H9 (cell line): ENCODE results near the gene FREM2. TPM values are rescaled to one million over a fixed set of nuclear protein-coding genes. Genes with fewer than 3 reads are reported as not detected.

Experiments
- DNase-seq: peaks from one replicate; pipeline ENCODE4 v3.0.0-alpha.2; 2017
- H2AFZ ChIP-seq: one replicate; pipeline ENCODE4 v1.6.1; 2013; ENCODE audit warnings: mild to moderate bottlenecking, low read length, control low read depth, moderate library complexity
- H2AK5ac ChIP-seq: 2 replicates; pipeline ENCODE4 v1.6.1; 2013; ENCODE audit warnings: low read length, control low read depth, mixed read lengths; ENCODE audit not compliant: insufficient read length
- H2BK120ac ChIP-seq: one replicate; pipeline ENCODE4 v1.6.1; 2013; ENCODE audit warnings: low read depth, mild to moderate bottlenecking, low read length, control low read depth, inconsistent platforms; ENCODE audit not compliant: poor library complexity, severe bottlenecking
- H2BK12ac ChIP-seq: 2 replicates; pipeline ENCODE4 v1.6.1; 2013; ENCODE audit warnings: low read length, control low read depth, mixed read lengths, low read depth; ENCODE audit not compliant: insufficient read length
- H2BK15ac ChIP-seq: 2 replicates; pipeline ENCODE4 v1.6.1; 2013; ENCODE audit warnings: low read depth, low read length, control low read depth
- H2BK20ac ChIP-seq: one replicate; pipeline ENCODE4 v1.6.1; 2013; ENCODE audit warnings: low read depth, mild to moderate bottlenecking, low read length, control low read depth, inconsistent platforms; ENCODE audit not compliant: poor library complexity, severe bottlenecking
- H2BK5ac ChIP-seq: 2 replicates; pipeline ENCODE4 v1.6.1; 2013; ENCODE audit warnings: low read length, control low read depth, mixed read lengths; ENCODE audit not compliant: insufficient read length
- H3K14ac ChIP-seq: 2 replicates; pipeline ENCODE4 v1.6.1; 2013; ENCODE audit warnings: low read length, control low read depth; ENCODE audit not compliant: insufficient read depth
- H3K18ac ChIP-seq: 2 replicates; pipeline ENCODE4 v1.6.1; 2013; ENCODE audit warnings: low read depth, mild to moderate bottlenecking, mixed read lengths, low read length, control low read depth; ENCODE audit not compliant: insufficient read length
- H3K23ac ChIP-seq: 2 replicates; pipeline ENCODE4 v1.6.1; 2013; ENCODE audit warnings: low read length, control low read depth, mixed read lengths, low read depth; ENCODE audit not compliant: insufficient read length
- H3K23me2 ChIP-seq: 2 replicates; pipeline ENCODE4 v1.6.1; 2013; ENCODE audit warnings: low read depth, mild to moderate bottlenecking, mixed read lengths, low read length, control low read depth; ENCODE audit not compliant: insufficient read length, poor library complexity, severe bottlenecking
- H3K27ac ChIP-seq: 2 replicates; pipeline ENCODE4 v1.5.1; 2013; ENCODE audit warnings: low read length, control low read depth, mixed read lengths, low read depth; ENCODE audit not compliant: insufficient read length
- H3K27me3 ChIP-seq: 2 replicates; pipeline ENCODE4 v1.6.1; 2013; ENCODE audit warnings: low read length, control low read depth, inconsistent platforms; ENCODE audit not compliant: insufficient read depth
- H3K4ac ChIP-seq: 2 replicates; pipeline ENCODE4 v1.6.1; 2013; ENCODE audit warnings: low read depth, mild to moderate bottlenecking, control low read depth, inconsistent platforms, low read length, moderate library complexity
- H3K4me1 ChIP-seq: 2 replicates; pipeline ENCODE4 v1.6.1; 2013; ENCODE audit warnings: low read length, control low read depth, inconsistent platforms; ENCODE audit not compliant: insufficient read depth
- H3K4me2 ChIP-seq: 2 replicates; pipeline ENCODE4 v1.6.1; 2013; ENCODE audit warnings: low read length, control low read depth, mixed read lengths; ENCODE audit not compliant: insufficient read length, insufficient read depth
- H3K56ac ChIP-seq: 2 replicates; pipeline ENCODE4 v1.6.1; 2013; ENCODE audit warnings: low read depth, mild to moderate bottlenecking, mixed read lengths, low read length, control low read depth; ENCODE audit not compliant: insufficient read length
- H3K79me1 ChIP-seq: 2 replicates; pipeline ENCODE4 v1.6.1; 2013; ENCODE audit warnings: low read depth, mild to moderate bottlenecking, moderate library complexity, low read length, control low read depth, inconsistent platforms; ENCODE audit not compliant: insufficient read depth, poor library complexity, severe bottlenecking
- H3K79me2 ChIP-seq: 2 replicates; pipeline ENCODE4 v1.6.1; 2013; ENCODE audit warnings: low read length, control low read depth, inconsistent platforms; ENCODE audit not compliant: insufficient read depth
- H3K9ac ChIP-seq: 2 replicates; pipeline ENCODE4 v1.6.1; 2013; ENCODE audit warnings: low read length, control low read depth, mixed read lengths; ENCODE audit not compliant: insufficient read length; ENCODE audit errors: extremely low read depth
- H3K9me3 ChIP-seq: one replicate; pipeline ENCODE4 v1.6.1; 2013; ENCODE audit warnings: low read depth, low read length, inconsistent platforms; ENCODE audit not compliant: control insufficient read depth
- H3T11ph ChIP-seq: one replicate; pipeline ENCODE4 v1.6.1; 2013; ENCODE audit warnings: mild to moderate bottlenecking, low read length, control low read depth, inconsistent platforms
- H4K20me1 ChIP-seq: one replicate; pipeline ENCODE4 v1.6.1; 2013; ENCODE audit not compliant: control insufficient read depth, insufficient read length, insufficient read depth
- H4K5ac ChIP-seq: 2 replicates; pipeline ENCODE4 v1.6.1; 2013; ENCODE audit warnings: low read depth, mild to moderate bottlenecking, mixed read lengths, low read length, control low read depth; ENCODE audit not compliant: insufficient read length
- H4K8ac ChIP-seq: replicated peaks from 2 replicates; pipeline ENCODE4 v1.6.1; 2013; ENCODE audit warnings: low read length, control low read depth, mixed read lengths, low read depth; ENCODE audit not compliant: insufficient read length
- H4K91ac ChIP-seq: 2 replicates; pipeline ENCODE4 v1.6.1; 2013; ENCODE audit warnings: low read depth, mild to moderate bottlenecking, moderate library complexity, mixed read lengths, low read length, control low read depth; ENCODE audit not compliant: insufficient read length
- H3K27ac Mint-ChIP-seq, 3 experiments: 2 replicates in 2 of 3; 3 replicates in 1 of 3; pipeline ENCODE4 v1.8.0; 2020 to 2021; ENCODE audit warnings: mixed read lengths in 3 of 3, mild to moderate bottlenecking in 1 of 3, moderate library complexity in 1 of 3
- H3K27me3 Mint-ChIP-seq: 2 replicates; pipeline ENCODE4 v1.8.0; 2021; ENCODE audit warnings: low read depth, mild to moderate bottlenecking, moderate library complexity, mixed read lengths
- H3K36me3 Mint-ChIP-seq, 3 experiments: 2 replicates in 2 of 3; 3 replicates in 1 of 3; pipeline ENCODE4 v1.8.0; 2020 to 2021; ENCODE audit warnings: low read depth in 3 of 3, mixed read lengths in 3 of 3; ENCODE audit not compliant: insufficient read depth in 1 of 3
- H3K4me1 Mint-ChIP-seq, 2 experiments: 2 replicates each; pipeline ENCODE4 v1.8.0; 2020; ENCODE audit warnings: mixed read lengths in 2 of 2
- H3K4me3 Mint-ChIP-seq, 2 experiments: 2 replicates in 1 of 2; 3 replicates in 1 of 2; pipeline ENCODE4 v1.8.0; 2020 to 2021; ENCODE audit warnings: mild to moderate bottlenecking in 2 of 2, mixed read lengths in 2 of 2, moderate library complexity in 1 of 2
- H3K9me3 Mint-ChIP-seq, 2 experiments: 2 replicates in 1 of 2; 3 replicates in 1 of 2; pipeline ENCODE4 v1.8.0; 2020; ENCODE audit warnings: mild to moderate bottlenecking in 2 of 2, mixed read lengths in 2 of 2, moderate library complexity in 1 of 2
- WGBS: extraction: QIAGEN DNeasy Blood & Tissue Kit; methylation state at CpG from one replicate; pipeline ENCODE4 v1.1.7; 2013; ENCODE audit warnings: missing lambda C conversion rate, low lambda C conversion rate, mixed read lengths; ENCODE audit not compliant: insufficient read length; ENCODE audit errors: extremely low coverage; 5-methylcytosine and 5-hydroxymethylcytosine counted together
- total RNA-seq: library from RNA; stranded (reverse); gene quantifications from 2 replicates; pipeline ENCODE4 v1.2.1, GENCODE V29; 2021
- TF ChIP-seq, protein P1 (sequence below): fragments of 200-600 bp; sonication (generic); conservative IDR thresholded peaks from 3 replicates; pipeline ENCODE4 v1.8.0; 2021; ENCODE audit warnings: antibody characterized with exemption, mild to moderate bottlenecking

The FREM2 gene
- total RNA-seq, 1 experiment from 2014 or later, result 16.0 TPM

DNA sequence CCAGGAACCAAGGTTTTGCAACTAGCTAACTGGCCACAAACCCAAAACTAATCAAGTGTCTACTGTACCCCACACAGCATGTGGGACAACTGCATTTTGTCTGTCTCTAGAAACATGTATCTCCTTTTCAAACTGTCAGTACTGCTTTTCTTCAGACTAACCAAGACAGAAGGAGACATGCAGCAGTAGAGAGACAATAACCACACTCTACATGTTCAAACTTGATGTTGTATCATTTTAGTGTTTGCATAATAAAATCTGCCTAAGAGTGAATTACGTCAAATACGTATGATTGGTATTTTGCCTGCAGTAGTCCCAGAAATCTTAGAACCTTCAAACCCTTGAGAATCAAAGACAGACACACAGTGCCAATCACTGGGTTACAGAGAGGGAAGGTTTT lies 22.0 kb upstream of the FREM2 start:
- Histone ChIP-seq H3K4me2 (no peak overlapping the region), H3K79me2 (no peaks in the 10 kb centered on the region), H4K5ac (no peak overlapping the region), H3K4ac (no peak overlapping the region), H2BK20ac (no peak overlapping the region), H3K56ac (no peak overlapping the region), H3K23ac (no peak overlapping the region), H3K14ac (no peak overlapping the region), H2BK5ac (no peak overlapping the region), H3K18ac (no peak overlapping the region), H3T11ph (no peak overlapping the region), H3K27ac (no peak overlapping the region), H3K4me1 (no peaks in the 10 kb centered on the region), H3K9ac (no peak overlapping the region), H4K91ac (no peak overlapping the region), H2AK5ac (no peak overlapping the region), H4K20me1 (no peaks in the 10 kb centered on the region), H3K23me2 (no peaks in the 10 kb centered on the region), H2AFZ (no peak overlapping the region), H3K27me3 (no peaks in the 10 kb centered on the region), H3K9me3 (no peaks in the 10 kb centered on the region), H2BK15ac (no peak overlapping the region), H4K8ac (no peak overlapping the region), H2BK12ac (no peak overlapping the region), H3K79me1 (no peaks in the 10 kb centered on the region), H2BK120ac (no peak overlapping the region)
- Mint-ChIP-seq H3K27me3 (no peaks in the 10 kb centered on the region), H3K27ac (no peak overlapping the region), H3K9me3 (no peaks in the 10 kb centered on the region; a peak in 1 of 5 replicates), H3K4me3 (no peak overlapping the region), H3K36me3 (no peaks in the 10 kb centered on the region), H3K4me1 (no peaks in the 10 kb centered on the region)
- WGBS, result no CpG with 5 or more reads among the region's 2 CpGs
- TF ChIP-seq, protein P1, sequence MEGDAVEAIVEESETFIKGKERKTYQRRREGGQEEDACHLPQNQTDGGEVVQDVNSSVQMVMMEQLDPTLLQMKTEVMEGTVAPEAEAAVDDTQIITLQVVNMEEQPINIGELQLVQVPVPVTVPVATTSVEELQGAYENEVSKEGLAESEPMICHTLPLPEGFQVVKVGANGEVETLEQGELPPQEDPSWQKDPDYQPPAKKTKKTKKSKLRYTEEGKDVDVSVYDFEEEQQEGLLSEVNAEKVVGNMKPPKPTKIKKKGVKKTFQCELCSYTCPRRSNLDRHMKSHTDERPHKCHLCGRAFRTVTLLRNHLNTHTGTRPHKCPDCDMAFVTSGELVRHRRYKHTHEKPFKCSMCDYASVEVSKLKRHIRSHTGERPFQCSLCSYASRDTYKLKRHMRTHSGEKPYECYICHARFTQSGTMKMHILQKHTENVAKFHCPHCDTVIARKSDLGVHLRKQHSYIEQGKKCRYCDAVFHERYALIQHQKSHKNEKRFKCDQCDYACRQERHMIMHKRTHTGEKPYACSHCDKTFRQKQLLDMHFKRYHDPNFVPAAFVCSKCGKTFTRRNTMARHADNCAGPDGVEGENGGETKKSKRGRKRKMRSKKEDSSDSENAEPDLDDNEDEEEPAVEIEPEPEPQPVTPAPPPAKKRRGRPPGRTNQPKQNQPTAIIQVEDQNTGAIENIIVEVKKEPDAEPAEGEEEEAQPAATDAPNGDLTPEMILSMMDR, result no peak
- no peak for DNase-seq
